KMS-11 (cell line): ENCODE measurements around the gene KRT33A.
"Not testable (repeated sequence)": the region's sequence is repeated elsewhere in the genome, so short reads cannot be mapped to it uniquely, and the experiment has no call there.

Experiments
- H2AFZ ChIP-seq: fragments of 200-600 bp; sonication (generic); 2 replicates; pipeline ENCODE4 v1.6.1; 2016; ENCODE audit warnings: antibody characterized with exemption, mixed run types, low read depth
- H3K27ac ChIP-seq: fragments of 200-600 bp; sonication (generic); 2 replicates; pipeline ENCODE4 v1.6.1; 2016; ENCODE audit warnings: mild to moderate bottlenecking, mixed run types
- H3K27me3 ChIP-seq: fragments of 200-600 bp; sonication (generic); 2 replicates; pipeline ENCODE4 v1.6.1; 2017; ENCODE audit warnings: mild to moderate bottlenecking, low read depth, mixed run types, moderate library complexity; ENCODE audit not compliant: insufficient read depth
- H3K36me3 ChIP-seq: fragments of 200-600 bp; sonication (generic); 2 replicates; pipeline ENCODE4 v1.6.1; 2017; ENCODE audit warnings: mild to moderate bottlenecking, mixed run types; ENCODE audit not compliant: insufficient read depth
- H3K4me1 ChIP-seq: fragments of 200-600 bp; sonication (generic); 2 replicates; pipeline ENCODE4 v1.6.1; 2016; ENCODE audit warnings: mild to moderate bottlenecking, low read depth, mixed run types; ENCODE audit not compliant: poor library complexity, severe bottlenecking
- H3K4me2 ChIP-seq: fragments of 200-600 bp; sonication (generic); 2 replicates; pipeline ENCODE4 v1.7.0; 2016; ENCODE audit warnings: mild to moderate bottlenecking, mixed run types
- H3K4me3 ChIP-seq: fragments of 200-600 bp; sonication (generic); IDR thresholded peaks from 2 replicates; pipeline ENCODE4 v1.6.1; 2017; ENCODE audit warnings: low read depth, low read length, mixed read lengths; ENCODE audit not compliant: insufficient read depth
- H3K79me2 ChIP-seq: fragments of 200-600 bp; sonication (generic); 2 replicates; pipeline ENCODE4 v1.6.1; 2016; ENCODE audit warnings: low read depth, mixed run types; ENCODE audit not compliant: insufficient read depth
- H3K9ac ChIP-seq: fragments of 200-600 bp; sonication (generic); 2 replicates; pipeline ENCODE4 v1.6.1; 2016; ENCODE audit warnings: mild to moderate bottlenecking, mixed run types
- H4K20me1 ChIP-seq: fragments of 200-600 bp; sonication (generic); 2 replicates; pipeline ENCODE4 v1.6.1; 2016; ENCODE audit warnings: mild to moderate bottlenecking, mixed run types; ENCODE audit not compliant: insufficient read depth
- CTCF ChIP-seq: fragments of 200-600 bp; sonication (generic); conservative IDR thresholded peaks from 2 replicates; pipeline ENCODE4 v1.6.1; 2017; ENCODE audit warnings: low read depth, mild to moderate bottlenecking, antibody characterized with exemption, low read length, moderate library complexity, mixed read lengths

The KRT33A gene

GRCh38 chr17:41351177-41351576 is 549 bp upstream of the KRT33A start:
- Histone ChIP-seq H3K9ac (no peak overlapping the region), H3K4me3 (no peak overlapping the region), H4K20me1 (no peaks in the 10 kb centered on the region), H3K79me2 (no peaks in the 10 kb centered on the region), H3K36me3 (no peaks in the 10 kb centered on the region), H3K4me1 (no peaks in the 10 kb centered on the region), H2AFZ (no peak overlapping the region), H3K27ac (no peak overlapping the region), H3K27me3 (no peaks in the 10 kb centered on the region; the same call in 1 of the 2 replicates), H3K4me2 (no peak overlapping the region)
- no peak for TF ChIP-seq CTCF

DNA sequence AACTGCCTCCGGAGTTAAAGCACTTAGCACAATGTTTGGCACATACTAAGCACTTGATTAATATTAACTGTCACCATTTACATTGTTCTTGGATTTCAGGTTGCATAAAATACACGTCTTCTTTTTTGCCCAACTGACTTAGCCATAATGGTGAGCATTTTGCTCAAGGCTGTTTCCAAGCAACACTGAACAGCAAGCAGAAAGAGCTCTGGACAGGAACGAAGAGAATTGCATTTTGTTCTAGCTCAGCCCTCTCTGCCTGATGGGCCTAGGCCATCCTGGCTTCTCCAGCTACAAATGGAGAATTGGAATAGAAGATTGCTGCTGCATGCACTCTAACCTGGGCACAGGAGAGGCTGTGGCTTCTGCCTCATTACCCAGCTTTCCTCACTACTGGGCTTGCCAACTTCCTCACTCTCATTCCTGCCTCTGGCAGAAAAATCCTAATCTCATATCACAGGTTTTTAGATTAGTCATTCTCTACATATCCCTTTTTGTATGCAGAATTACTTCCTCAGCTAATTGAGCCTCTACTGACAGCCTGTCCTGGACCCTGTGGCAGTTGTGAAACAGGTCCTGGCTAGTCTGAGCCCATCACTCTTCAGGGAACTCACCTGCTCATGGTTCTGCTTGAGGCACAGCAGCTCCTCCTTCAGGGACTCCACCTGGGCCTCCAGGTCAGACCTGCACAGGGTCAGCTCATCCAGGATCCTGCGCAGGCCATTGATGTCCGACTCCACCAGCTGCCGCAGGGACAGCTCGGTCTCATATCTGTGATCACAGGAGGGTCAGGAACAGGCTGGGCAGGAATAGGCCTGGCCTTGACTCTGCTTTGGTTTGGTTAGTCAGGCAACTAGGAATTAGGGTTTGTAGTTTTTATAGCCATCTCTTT is 2.5 kb downstream of the KRT33A start:
- Histone ChIP-seq H3K36me3 (no peaks in the 10 kb centered on the region), H3K4me2 (no peak overlapping the region), H3K4me3 (no peak overlapping the region), H4K20me1 (no peaks in the 10 kb centered on the region), H3K27ac (no peak overlapping the region), H3K27me3 (peaks cover 11% of the 10 kb centered on the region; the same call in 1 of the 2 replicates), H2AFZ (no peak overlapping the region), H3K4me1 (no peaks in the 10 kb centered on the region), H3K79me2 (no peaks in the 10 kb centered on the region), H3K9ac (no peak overlapping the region)
- TF ChIP-seq CTCF, result no peak

- not testable (repeated sequence) for H4K20me1 ChIP-seq, H3K4me2 ChIP-seq, H3K27ac ChIP-seq, H3K36me3 ChIP-seq, H2AFZ ChIP-seq, H3K79me2 ChIP-seq, H3K4me3 ChIP-seq, H3K4me1 ChIP-seq, H3K9ac ChIP-seq
- peaks cover 11% of the 10 kb centered on the region; the same call in 1 of the 2 replicates for H3K27me3 ChIP-seq
These were observed 4.2 kb downstream of the KRT33A start for GRCh38 chr17:41346421-41346820.

GRCh38 chr17:41345992-41346391 is 4.6 kb downstream of the KRT33A start:
- TF ChIP-seq CTCF, result no peak
- no peaks in the 10 kb centered on the region for H3K79me2 ChIP-seq
- H2AFZ ChIP-seq, result no peak overlapping the region
- H3K36me3 ChIP-seq, result no peaks in the 10 kb centered on the region
- peaks cover 11% of the 10 kb centered on the region; the same call in 1 of the 2 replicates for H3K27me3 ChIP-seq
- no peak overlapping the region for H3K4me3 ChIP-seq
- no peak overlapping the region for H3K9ac ChIP-seq
- no peaks in the 10 kb centered on the region for H4K20me1 ChIP-seq
- H3K4me1 ChIP-seq, result peaks cover 13% of the 10 kb centered on the region
- H3K27ac ChIP-seq, result no peak overlapping the region
- H3K4me2 ChIP-seq, result no peak overlapping the region

DNA sequence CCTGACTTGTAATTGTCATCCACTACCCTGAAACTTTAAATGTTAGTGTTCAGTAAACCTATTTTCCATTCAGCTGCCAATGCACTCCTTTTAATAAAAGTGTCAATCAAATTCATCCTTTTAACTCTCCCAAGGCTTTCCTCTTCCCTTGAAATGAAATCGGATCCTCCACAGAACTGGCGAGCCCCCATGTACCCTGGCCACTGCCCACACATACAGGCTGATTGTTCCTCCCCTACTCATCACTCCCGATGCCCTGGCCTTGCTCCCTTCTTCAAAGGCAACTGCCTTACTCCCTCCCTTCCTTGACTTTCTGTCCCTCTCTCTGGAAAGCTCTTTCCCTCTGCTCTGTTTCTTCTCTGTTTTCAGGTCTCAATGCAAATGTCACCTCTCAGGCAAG is 7.6 kb downstream of the KRT33A start:
- Histone ChIP-seq H3K4me2 (no peak overlapping the region), H3K27me3 (peaks cover 26% of the 10 kb centered on the region; the same call in 1 of the 2 replicates), H3K4me1 (peaks cover 42% of the 10 kb centered on the region), H3K79me2 (no peaks in the 10 kb centered on the region), H3K36me3 (no peaks in the 10 kb centered on the region), H3K4me3 (no peak overlapping the region), H3K9ac (no peak overlapping the region), H4K20me1 (no peaks in the 10 kb centered on the region), H2AFZ (no peak overlapping the region), H3K27ac (no peak overlapping the region)
- no peak for TF ChIP-seq CTCF
